Peyer's patch (tissue), 4 donors: Measurements from ENCODE around the gene PABPC1L.

Source experiments
- POLR2A ChIP-seq, 2 donors: fragments of 450-650 bp; IDR thresholded peaks; one replicate each; pipeline ENCODE4 v1.5.1; 2017; ENCODE audit warnings: antibody characterized with exemption in 2 of 2, mild to moderate bottlenecking in 2 of 2, moderate library complexity in 2 of 2
- TF ChIP-seq, protein P1 (sequence below), 6 experiments: fragments of 450-650 bp in 4 of 6; fragments of 200-600 bp in 2 of 6; sonication (generic) in 1 of 6; IDR thresholded peaks; one replicate each; pipeline ENCODE4 v1.5.1; 2017 to 2019; ENCODE audit warnings: antibody characterized with exemption in 6 of 6, mild to moderate bottlenecking in 3 of 6, moderate library complexity in 1 of 6

- TF ChIP-seq, protein P1, sequence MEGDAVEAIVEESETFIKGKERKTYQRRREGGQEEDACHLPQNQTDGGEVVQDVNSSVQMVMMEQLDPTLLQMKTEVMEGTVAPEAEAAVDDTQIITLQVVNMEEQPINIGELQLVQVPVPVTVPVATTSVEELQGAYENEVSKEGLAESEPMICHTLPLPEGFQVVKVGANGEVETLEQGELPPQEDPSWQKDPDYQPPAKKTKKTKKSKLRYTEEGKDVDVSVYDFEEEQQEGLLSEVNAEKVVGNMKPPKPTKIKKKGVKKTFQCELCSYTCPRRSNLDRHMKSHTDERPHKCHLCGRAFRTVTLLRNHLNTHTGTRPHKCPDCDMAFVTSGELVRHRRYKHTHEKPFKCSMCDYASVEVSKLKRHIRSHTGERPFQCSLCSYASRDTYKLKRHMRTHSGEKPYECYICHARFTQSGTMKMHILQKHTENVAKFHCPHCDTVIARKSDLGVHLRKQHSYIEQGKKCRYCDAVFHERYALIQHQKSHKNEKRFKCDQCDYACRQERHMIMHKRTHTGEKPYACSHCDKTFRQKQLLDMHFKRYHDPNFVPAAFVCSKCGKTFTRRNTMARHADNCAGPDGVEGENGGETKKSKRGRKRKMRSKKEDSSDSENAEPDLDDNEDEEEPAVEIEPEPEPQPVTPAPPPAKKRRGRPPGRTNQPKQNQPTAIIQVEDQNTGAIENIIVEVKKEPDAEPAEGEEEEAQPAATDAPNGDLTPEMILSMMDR (IDR thresholded peaks at IDR 0.05), result no peak
- no peak for TF ChIP-seq POLR2A (IDR thresholded peaks at IDR 0.05)
These were observed 53.7 kb downstream of the PABPC1L start for GRCh38 chr20:44963325-44964215.
